Panc1 (cell line): ENCODE data around the gene MRPS2. TPM values are rescaled to one million over a fixed set of nuclear protein-coding genes. Genes with fewer than 3 reads are reported as not detected.

ENCODE experiments used
- ATAC-seq: fragments of 200-7000 bp; cut with Tn5 transposase; 2 replicates; pipeline ENCODE4 v1.9.1; 2020; ENCODE audit warnings: mild to moderate bottlenecking, moderate library complexity
- BruUV-seq: library from RNA; stranded (reverse); fragments of 400-500 nt; replicated peaks from 2 replicates; lab custom pipeline; 2021; lab: Mats Ljungman, UMichigan
- CTCF ChIA-PET: fragments of 300-600 bp; sonication (Branson Sonifier 250); formaldehyde crosslinking; loops from one replicate; lab custom pipeline; 2022; ENCODE audit warnings: antibody characterized with exemption; lab: Charles Lee
- POLR2A ChIA-PET: fragments of 300-600 bp; sonication (Branson Sonifier 250); formaldehyde crosslinking; loops from one replicate; lab custom pipeline; 2022; ENCODE audit warnings: antibody characterized with exemption; lab: Charles Lee
- DNase-seq: peaks from one replicate; pipeline ENCODE4 v3.0.0-alpha.2; 2010; ENCODE audit warnings: low read depth, low spot score
- H3K27ac ChIP-seq: 2 replicates; pipeline ENCODE4 v1.5.1; 2011; ENCODE audit warnings: mild to moderate bottlenecking, low read length, inconsistent platforms
- H3K27me3 ChIP-seq: fragments of 200-500 bp; sonication (Bioruptor generic); 2 replicates; pipeline ENCODE4 v1.6.0; 2014; ENCODE audit warnings: low read length, inconsistent platforms; ENCODE audit not compliant: control insufficient read depth, insufficient read depth
- H3K36me3 ChIP-seq: fragments of 200-500 bp; sonication (Bioruptor generic); 2 replicates; pipeline ENCODE4 v1.5.1; 2014; ENCODE audit warnings: inconsistent platforms, mild to moderate bottlenecking, low read length, moderate library complexity; ENCODE audit not compliant: control insufficient read depth, insufficient read depth
- H3K4me1 ChIP-seq: 2 replicates; pipeline ENCODE4 v1.5.1; 2011; ENCODE audit warnings: inconsistent platforms, mild to moderate bottlenecking, low read length, moderate library complexity; ENCODE audit not compliant: control insufficient read depth, insufficient read depth
- H3K4me3 ChIP-seq, 2 experiments: 2 replicates each; pipeline ENCODE4 v1.5.1; 2011 to 2012; ENCODE audit warnings: low read depth in 2 of 2, low read length in 2 of 2, mild to moderate bottlenecking in 2 of 2, inconsistent platforms in 1 of 2, moderate library complexity in 1 of 2
- H3K9me3 ChIP-seq: fragments of 200-500 bp; sonication (Bioruptor generic); 2 replicates; pipeline ENCODE4 v1.5.1; 2014; ENCODE audit warnings: low read depth, mild to moderate bottlenecking, inconsistent platforms, low read length, moderate library complexity; ENCODE audit not compliant: control insufficient read depth, insufficient read depth
- CTCF ChIP-seq: fragments of 450-650 bp; IDR thresholded peaks from 2 replicates; pipeline ENCODE4 v1.5.1; 2017; ENCODE audit warnings: mild to moderate bottlenecking
- POLR2AphosphoS5 ChIP-seq: IDR thresholded peaks from 2 replicates; pipeline ENCODE4 v1.6.1; 2012; ENCODE audit warnings: mild to moderate bottlenecking, low read depth, low read length, moderate library complexity
- SIN3A ChIP-seq: IDR thresholded peaks from 2 replicates; pipeline ENCODE4 v1.6.1; 2012; ENCODE audit warnings: low read depth, mild to moderate bottlenecking, low read length, moderate library complexity, borderline replicate concordance; ENCODE audit not compliant: insufficient read depth
- TCF7L2 ChIP-seq: IDR thresholded peaks from 2 replicates; pipeline ENCODE4 v1.6.1; 2011; ENCODE audit warnings: mild to moderate bottlenecking, low read depth, low read length, inconsistent platforms
- in situ Hi-C: cut with HindIII; loops from 2 replicates; pipeline ENCODE4 v1.10.0; 2016; ENCODE audit warnings: low sequenced_read_pairs, low pct_unique_long_range_greater_than_20kb
- intact Hi-C: fragments of 100-400 bp; cut with micrococcal nuclease; formaldehyde crosslinking; loops from one replicate; pipeline ENCODE4 v1.10.0; 2022; ENCODE audit not compliant: unreplicated experiment
- total RNA-seq: library from RNA; stranded (reverse); gene quantifications from one replicate; pipeline ENCODE4 v1.2.1, GENCODE V29; 2021; ENCODE audit not compliant: unreplicated experiment
- TF ChIP-seq, protein P1 (sequence below), 2 experiments: IDR thresholded peaks; 2 replicates each; pipeline ENCODE4 v1.6.1; 2011 to 2012; ENCODE audit warnings: low read depth in 2 of 2, control low read depth in 1 of 2, low read length in 1 of 2, mild to moderate bottlenecking in 1 of 2, moderate library complexity in 1 of 2; ENCODE audit not compliant: insufficient read depth in 1 of 2

Gene MRPS2
- total RNA-seq, 1 experiment from 2014 or later: 33.5 TPM

GRCh38 chr9:135515083-135515951 lies 14.8 kb downstream of the MRPS2 start:
- ATAC-seq (no peak), DNase-seq (no peak)
- in situ Hi-C loops: no loop called here
- Histone ChIP-seq H3K27ac (no peak overlapping the region), H3K4me1 (no peaks in the 10 kb centered on the region), H3K4me3 (no peak overlapping the region), H3K27me3 (no peaks in the 10 kb centered on the region), H3K36me3 (no peaks in the 10 kb centered on the region), H3K9me3 (no peaks in the 10 kb centered on the region)
- ChIA-PET POLR2A (no interaction called here), CTCF (no interaction called here)
- no TSS peak for BruUV-seq
- intact Hi-C loops: no loop called here
- TF ChIP-seq CTCF: no peak
- TF ChIP-seq TCF7L2: no peak
- TF ChIP-seq, protein P1, sequence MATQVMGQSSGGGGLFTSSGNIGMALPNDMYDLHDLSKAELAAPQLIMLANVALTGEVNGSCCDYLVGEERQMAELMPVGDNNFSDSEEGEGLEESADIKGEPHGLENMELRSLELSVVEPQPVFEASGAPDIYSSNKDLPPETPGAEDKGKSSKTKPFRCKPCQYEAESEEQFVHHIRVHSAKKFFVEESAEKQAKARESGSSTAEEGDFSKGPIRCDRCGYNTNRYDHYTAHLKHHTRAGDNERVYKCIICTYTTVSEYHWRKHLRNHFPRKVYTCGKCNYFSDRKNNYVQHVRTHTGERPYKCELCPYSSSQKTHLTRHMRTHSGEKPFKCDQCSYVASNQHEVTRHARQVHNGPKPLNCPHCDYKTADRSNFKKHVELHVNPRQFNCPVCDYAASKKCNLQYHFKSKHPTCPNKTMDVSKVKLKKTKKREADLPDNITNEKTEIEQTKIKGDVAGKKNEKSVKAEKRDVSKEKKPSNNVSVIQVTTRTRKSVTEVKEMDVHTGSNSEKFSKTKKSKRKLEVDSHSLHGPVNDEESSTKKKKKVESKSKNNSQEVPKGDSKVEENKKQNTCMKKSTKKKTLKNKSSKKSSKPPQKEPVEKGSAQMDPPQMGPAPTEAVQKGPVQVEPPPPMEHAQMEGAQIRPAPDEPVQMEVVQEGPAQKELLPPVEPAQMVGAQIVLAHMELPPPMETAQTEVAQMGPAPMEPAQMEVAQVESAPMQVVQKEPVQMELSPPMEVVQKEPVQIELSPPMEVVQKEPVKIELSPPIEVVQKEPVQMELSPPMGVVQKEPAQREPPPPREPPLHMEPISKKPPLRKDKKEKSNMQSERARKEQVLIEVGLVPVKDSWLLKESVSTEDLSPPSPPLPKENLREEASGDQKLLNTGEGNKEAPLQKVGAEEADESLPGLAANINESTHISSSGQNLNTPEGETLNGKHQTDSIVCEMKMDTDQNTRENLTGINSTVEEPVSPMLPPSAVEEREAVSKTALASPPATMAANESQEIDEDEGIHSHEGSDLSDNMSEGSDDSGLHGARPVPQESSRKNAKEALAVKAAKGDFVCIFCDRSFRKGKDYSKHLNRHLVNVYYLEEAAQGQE (IDR thresholded peaks at IDR 0.05; ENCODE audit: insufficient read depth in 1 of 2, low read depth in 2 of 2, low read length in 1 of 2): no peak
- no peak for TF ChIP-seq POLR2AphosphoS5
- TF ChIP-seq SIN3A: no peak

GRCh38 chr9:135516132-135516860 lies 15.8 kb downstream of the MRPS2 start:
- POLR2A ChIA-PET: no interaction called here
- H3K27ac ChIP-seq: no peak overlapping the region
- intact Hi-C loops (no loop called here), in situ Hi-C loops (no loop called here)
- no TSS peak for BruUV-seq
- ATAC-seq (no peak), DNase-seq (no peak)
- H3K4me3 ChIP-seq: no peak overlapping the region
- no peaks in the 10 kb centered on the region for H3K4me1 ChIP-seq
- TF ChIP-seq TCF7L2 (no peak), POLR2AphosphoS5 (no peak), CTCF (no peak), SIN3A (no peak)
- TF ChIP-seq, protein P1 (IDR thresholded peaks at IDR 0.05; ENCODE audit: insufficient read depth in 1 of 2, low read depth in 2 of 2, low read length in 1 of 2): no peak
- CTCF ChIA-PET: no interaction called here
- H3K27me3 ChIP-seq: no peaks in the 10 kb centered on the region
- no peaks in the 10 kb centered on the region for H3K9me3 ChIP-seq
- no peaks in the 10 kb centered on the region for H3K36me3 ChIP-seq
